LoVo (cell line): ENCODE data around the gene RBM33.
"Not testable (repeated sequence)": the region's sequence is repeated elsewhere in the genome, so short reads cannot be mapped to it uniquely, and the experiment has no call there.

Experiments used
- DNase-seq: peaks from one replicate; pipeline ENCODE4 v3.0.0-alpha.2; 2016; ENCODE audit warnings: low spot score

Gene RBM33

GRCh38 chr7:155809947-155810769 is 165.7 kb downstream of the RBM33 start:
- DNase-seq, result no peak

- DNase-seq, result no peak
These were observed 166.5 kb downstream of the RBM33 start for GRCh38 chr7:155810770-155811559.

- peak; percentile 72 for DNase-seq
These were observed 167.1 kb downstream of the RBM33 start for GRCh38 chr7:155811560-155811894.

GRCh38 chr7:155811895-155812761 is 167.7 kb downstream of the RBM33 start, which contains the start of gene SHH:
Gene SHH (minus strand): TSS chr7:155812463. CDS start chr7:155812122, 341 bp downstream.
- no peak for DNase-seq

- DNase-seq, result no peak
These were observed 168.7 kb downstream of the RBM33 start for GRCh38 chr7:155813125-155813524.

- DNase-seq, result no peak
These were observed 169.3 kb downstream of the RBM33 start for GRCh38 chr7:155813546-155814315.

GRCh38 chr7:155814316-155815276 is 170.1 kb downstream of the RBM33 start:
- DNase-seq, result no peak

- peak; percentile 58 for DNase-seq
These were observed 171.1 kb downstream of the RBM33 start for GRCh38 chr7:155815332-155816191.

- DNase-seq, result no peak
These were observed 171.7 kb downstream of the RBM33 start for GRCh38 chr7:155816192-155816508.

GRCh38 chr7:155816996-155817395 is 172.5 kb downstream of the RBM33 start:
- no peak for DNase-seq

GRCh38 chr7:155817515-155817914 is 173.1 kb downstream of the RBM33 start:
- DNase-seq, result not testable (repeated sequence)

GRCh38 chr7:155818154-155818819 is 173.8 kb downstream of the RBM33 start:
- no peak for DNase-seq

- no peak for DNase-seq
These were observed 174.3 kb downstream of the RBM33 start for GRCh38 chr7:155818820-155819168.

- DNase-seq, result no peak
These were observed 174.7 kb downstream of the RBM33 start for GRCh38 chr7:155819186-155819585.

GRCh38 chr7:155820246-155820645 is 175.8 kb downstream of the RBM33 start:
- DNase-seq, result no peak

- DNase-seq, result no peak
These were observed 176.3 kb downstream of the RBM33 start for GRCh38 chr7:155820788-155821187.

- no peak for DNase-seq
These were observed 177.4 kb downstream of the RBM33 start for GRCh38 chr7:155821851-155822250.

- DNase-seq, result peak; percentile 67
These were observed 179.9 kb downstream of the RBM33 start for GRCh38 chr7:155824227-155824886.
